Measurements from ENCODE around the gene TMEM119. TPM values are rescaled to one million over a fixed set of nuclear protein-coding genes. Genes with fewer than 3 reads are reported as not detected.
A peak's percentile ranks its signal among the peaks of the same experiment; 100 is the strongest.

The TMEM119 gene
- total RNA-seq, 1 donor from 2014 or later, result 0.79 TPM

GRCh38 chr12:108565146-108565545 lies 32.7 kb downstream of the TMEM119 start:
- no peak for TF ChIP-seq CTCF (IDR thresholded peaks at IDR 0.05; ENCODE audit: insufficient read depth, low read length, severe bottlenecking)
- no peak for DNase-seq (ENCODE audit: low read depth)
- H3K4me3 ChIP-seq (ENCODE audit: low read depth, low read length), result no peak overlapping the region
- peaks cover 29% of the 10 kb centered on the region for H3K36me3 ChIP-seq (ENCODE audit: control insufficient read depth, insufficient read depth, low read length)
- FAIRE-seq, result no peak
- H3K27me3 ChIP-seq (ENCODE audit: control insufficient read depth, insufficient read depth, low read length), result no peaks in the 10 kb centered on the region

GRCh38 chr12:108564724-108565123 lies 33.2 kb downstream of the TMEM119 start:
- TF ChIP-seq CTCF (IDR thresholded peaks at IDR 0.05; ENCODE audit: insufficient read depth, low read length, severe bottlenecking), result no peak
- H3K4me3 ChIP-seq (ENCODE audit: low read depth, low read length), result no peak overlapping the region

GRCh38 chr12:108563804-108564151 lies 34.1 kb downstream of the TMEM119 start:
- DNase-seq (ENCODE audit: low read depth), result no peak
- TF ChIP-seq CTCF (IDR thresholded peaks at IDR 0.05; ENCODE audit: insufficient read depth, low read length, severe bottlenecking), result no peak
- FAIRE-seq, result no peak
- Histone ChIP-seq H3K36me3 (ENCODE audit: control insufficient read depth, insufficient read depth, low read length) (peaks cover 28% of the 10 kb centered on the region), H3K4me3 (ENCODE audit: low read depth, low read length) (no peak overlapping the region), H3K27me3 (ENCODE audit: control insufficient read depth, insufficient read depth, low read length) (no peaks in the 10 kb centered on the region)

More at GRCh38 chr12:108564724-108565123, 33.2 kb downstream of the TMEM119 start:
- Histone ChIP-seq H3K27me3 (ENCODE audit: control insufficient read depth, insufficient read depth, low read length) (no peaks in the 10 kb centered on the region), H3K36me3 (ENCODE audit: control insufficient read depth, insufficient read depth, low read length) (peaks cover 29% of the 10 kb centered on the region)
- no peak for DNase-seq (ENCODE audit: low read depth)
- no peak for FAIRE-seq

- FAIRE-seq (no peak), DNase-seq (ENCODE audit: low read depth) (peak; percentile 81)
These were observed 34.6 kb downstream of the TMEM119 start for GRCh38 chr12:108563136-108563803.

GRCh38 chr12:108562348-108563135 lies 35.3 kb downstream of the TMEM119 start, which contains the start of gene ISCU:
Gene ISCU (plus strand): TSS chr12:108562596. CDS start chr12:108562623, 27 bp downstream.
- FAIRE-seq, result no peak
- no peaks in the 10 kb centered on the region for H3K27me3 ChIP-seq (ENCODE audit: control insufficient read depth, insufficient read depth, low read length)
- peaks cover 19% of the 10 kb centered on the region for H3K36me3 ChIP-seq (ENCODE audit: control insufficient read depth, insufficient read depth, low read length)
- H3K4me3 ChIP-seq (ENCODE audit: low read depth, low read length), result peak within 1 kb of the TSS; percentile 95
- TF ChIP-seq CTCF (IDR thresholded peaks at IDR 0.05; ENCODE audit: insufficient read depth, low read length, severe bottlenecking), result no peak
- peak; percentile 85 for DNase-seq (ENCODE audit: low read depth)

More at GRCh38 chr12:108563136-108563803, 34.6 kb downstream of the TMEM119 start:
- Histone ChIP-seq H3K36me3 (ENCODE audit: control insufficient read depth, insufficient read depth, low read length) (peaks cover 25% of the 10 kb centered on the region), H3K4me3 (ENCODE audit: low read depth, low read length) (peak overlapping the region; percentile 95), H3K27me3 (ENCODE audit: control insufficient read depth, insufficient read depth, low read length) (no peaks in the 10 kb centered on the region)
- TF ChIP-seq CTCF (IDR thresholded peaks at IDR 0.05; ENCODE audit: insufficient read depth, low read length, severe bottlenecking), result peak; percentile 86
